GM23248 (cell line): ENCODE data around the gene ZNHIT3.

Experiments
- EZH2 ChIP-seq: fragments of 200-600 bp; sonication (generic); IDR thresholded peaks from 2 replicates; pipeline ENCODE4 v1.6.1; 2018; ENCODE audit warnings: antibody characterized with exemption, mild to moderate bottlenecking; ENCODE audit not compliant: insufficient read depth, poor library complexity, severe bottlenecking
- EZH2phosphoT487 ChIP-seq: fragments of 200-600 bp; sonication (generic); IDR thresholded peaks from 2 replicates; pipeline ENCODE4 v1.6.1; 2018; ENCODE audit warnings: antibody characterized with exemption, moderate library complexity, mild to moderate bottlenecking, low read depth; ENCODE audit not compliant: insufficient read depth

DNA sequence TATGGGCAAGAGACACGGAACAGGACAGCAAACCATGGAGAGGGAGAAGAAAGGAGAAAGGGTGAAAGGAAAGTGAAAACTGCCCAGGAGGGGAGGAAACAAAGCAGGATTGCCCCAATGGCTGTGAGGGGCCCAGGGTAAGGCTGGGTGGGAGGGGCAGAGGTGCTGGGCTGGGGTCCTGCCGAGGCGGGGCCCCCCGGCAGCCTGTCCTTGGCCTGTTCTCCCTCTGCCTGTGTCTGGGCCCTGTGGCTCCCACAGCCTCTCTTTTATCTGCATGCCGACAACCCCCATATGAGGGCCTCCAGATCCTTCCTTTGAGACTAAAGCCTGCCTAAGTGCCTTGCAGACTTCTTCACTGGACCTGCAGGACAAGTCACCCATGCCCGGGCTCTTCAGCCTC lies 15.5 kb downstream of the ZNHIT3 start:
- no peak for TF ChIP-seq EZH2
- TF ChIP-seq EZH2phosphoT487, result no peak
